Left renal cortex interstitium (tissue), 4 donors: ENCODE data around the gene CPA4. TPM values are rescaled to one million over a fixed set of nuclear protein-coding genes. Genes with fewer than 3 reads are reported as not detected.
"Not testable (repeated sequence)": the region's sequence is repeated elsewhere in the genome, so short reads cannot be mapped to it uniquely, and the experiment has no call there.

Source experiments
- DNase-seq, 4 donors: peaks; one replicate each; pipeline ENCODE4 v3.0.0-alpha.2; 2013; ENCODE audit warnings: low read depth in 4 of 4, low spot score in 2 of 4, missing footprints in 1 of 4
- polyA plus RNA-seq, 4 donors: library from polyadenylated mRNA; unstranded; fragments of 120-200 nt; gene quantifications; one replicate each; pipeline ENCODE4 v1.2.1, GENCODE V29; 2013; ENCODE audit not compliant: insufficient read length in 4 of 4

Gene CPA4
- under 1 TPM; 0.10 to 0.57 (median 0.38) TPM for polyA plus RNA-seq

- no peak for DNase-seq
Measured at GRCh38 chr7:130292682-130293257, at the start of gene CPA4. Gene CPA4, plus strand, starts transcription at chr7:130293161. Its CDS starts 20 bp downstream, at chr7:130293181.

- not testable (repeated sequence) for DNase-seq
Measured at GRCh38 chr7:130243486-130243885, 49.5 kb upstream of the CPA4 start.

GRCh38 chr7:130246491-130246890 lies 46.5 kb upstream of the CPA4 start:
- not testable (repeated sequence) for DNase-seq

- DNase-seq, result not testable (repeated sequence)
Measured at GRCh38 chr7:130248842-130249241, 44.1 kb upstream of the CPA4 start.

- not testable (repeated sequence) for DNase-seq
Measured at GRCh38 chr7:130249626-130250025, 43.3 kb upstream of the CPA4 start.

GRCh38 chr7:130254555-130254954 lies 38.4 kb upstream of the CPA4 start:
- no peak for DNase-seq

- no peak for DNase-seq
Measured at GRCh38 chr7:130256704-130257103, 36.3 kb upstream of the CPA4 start.

GRCh38 chr7:130258494-130259078 lies 34.4 kb upstream of the CPA4 start:
- DNase-seq, result no peak

GRCh38 chr7:130262448-130262847 lies 30.5 kb upstream of the CPA4 start:
- DNase-seq, result no peak

- no peak for DNase-seq
Measured at GRCh38 chr7:130263130-130263529, 29.8 kb upstream of the CPA4 start.

GRCh38 chr7:130266258-130266960 lies 26.6 kb upstream of the CPA4 start, which contains the start of gene CPA2:
Gene CPA2, plus strand, starts transcription at chr7:130266863. Its CDS starts 19 bp downstream, at chr7:130266882.
- no peak for DNase-seq

- no peak for DNase-seq
Measured at GRCh38 chr7:130266961-130267321, 26.0 kb upstream of the CPA4 start.

GRCh38 chr7:130268463-130269317 lies 24.3 kb upstream of the CPA4 start:
- DNase-seq, result no peak

- DNase-seq, result no peak
Measured at GRCh38 chr7:130269318-130269694, 23.7 kb upstream of the CPA4 start.

GRCh38 chr7:130270947-130271800 lies 21.8 kb upstream of the CPA4 start:
- no peak for DNase-seq

- DNase-seq, result no peak
Measured at GRCh38 chr7:130272381-130273080, 20.4 kb upstream of the CPA4 start.

- peak; percentile 82 to 92 (median 88) for DNase-seq
Measured at GRCh38 chr7:130273081-130273932, 19.7 kb upstream of the CPA4 start.

GRCh38 chr7:130273933-130274255 lies 19.1 kb upstream of the CPA4 start:
- peak in 1 of 4 donors; percentile 77 for DNase-seq

- DNase-seq, result no peak
Measured at GRCh38 chr7:130274296-130274695, 18.7 kb upstream of the CPA4 start.
